HG02798 (cell line): Measurements from ENCODE around the gene ECHDC3.

Experiments
- ATAC-seq: cut with Tn5 transposase; IDR thresholded peaks from one replicate; pipeline ENCODE4 v1.9.1; 2021; ENCODE audit warnings: mild to moderate bottlenecking; ENCODE audit not compliant: unreplicated experiment, poor library complexity

ECHDC3 gene

GRCh38 chr10:11775412-11775811 lies 33.2 kb downstream of the ECHDC3 start:
- ATAC-seq, result no peak

- ATAC-seq, result no peak
Measured at GRCh38 chr10:11776080-11776479, 33.9 kb downstream of the ECHDC3 start.

GRCh38 chr10:11781114-11781513 lies 38.9 kb downstream of the ECHDC3 start:
- ATAC-seq, result no peak

- ATAC-seq, result no peak
Measured at GRCh38 chr10:11782793-11783557, 40.8 kb downstream of the ECHDC3 start.

- ATAC-seq, result no peak
Measured at GRCh38 chr10:11783558-11783865, 41.3 kb downstream of the ECHDC3 start.

GRCh38 chr10:11787374-11787773 lies 45.2 kb downstream of the ECHDC3 start:
- ATAC-seq, result no peak

GRCh38 chr10:11787846-11788245 lies 45.7 kb downstream of the ECHDC3 start:
- no peak for ATAC-seq

GRCh38 chr10:11789306-11789705 lies 47.1 kb downstream of the ECHDC3 start:
- no peak for ATAC-seq

GRCh38 chr10:11789956-11790355 lies 47.8 kb downstream of the ECHDC3 start:
- ATAC-seq, result no peak

GRCh38 chr10:11793762-11794479 lies 51.7 kb downstream of the ECHDC3 start:
- ATAC-seq, result no peak

- no peak for ATAC-seq
Measured at GRCh38 chr10:11794566-11794965, 52.4 kb downstream of the ECHDC3 start.

GRCh38 chr10:11795101-11795920 lies 53.1 kb downstream of the ECHDC3 start:
- ATAC-seq, result no peak

GRCh38 chr10:11796474-11796873 lies 54.3 kb downstream of the ECHDC3 start:
- no peak for ATAC-seq

- ATAC-seq, result no peak
Measured at GRCh38 chr10:11797281-11797680, 55.1 kb downstream of the ECHDC3 start.

- ATAC-seq, result no peak
Measured at GRCh38 chr10:11797847-11798633, 55.9 kb downstream of the ECHDC3 start.

GRCh38 chr10:11798845-11799735 lies 56.9 kb downstream of the ECHDC3 start:
- no peak for ATAC-seq

GRCh38 chr10:11799736-11800080 lies 57.5 kb downstream of the ECHDC3 start:
- no peak for ATAC-seq

- ATAC-seq, result no peak
Measured at GRCh38 chr10:11804336-11804735, 62.2 kb downstream of the ECHDC3 start.

GRCh38 chr10:11805792-11806191 lies 63.6 kb downstream of the ECHDC3 start:
- no peak for ATAC-seq
